ENCODE results near the gene DHRSX. TPM values are rescaled to one million over a fixed set of nuclear protein-coding genes. Genes with fewer than 3 reads are reported as not detected.
"Not testable (repeated sequence)": the region's sequence is repeated elsewhere in the genome, so short reads cannot be mapped to it uniquely, and the experiment has no call there.

DHRSX gene
- total RNA-seq, 1 donor from 2014 or later = 30.4 TPM

DNA sequence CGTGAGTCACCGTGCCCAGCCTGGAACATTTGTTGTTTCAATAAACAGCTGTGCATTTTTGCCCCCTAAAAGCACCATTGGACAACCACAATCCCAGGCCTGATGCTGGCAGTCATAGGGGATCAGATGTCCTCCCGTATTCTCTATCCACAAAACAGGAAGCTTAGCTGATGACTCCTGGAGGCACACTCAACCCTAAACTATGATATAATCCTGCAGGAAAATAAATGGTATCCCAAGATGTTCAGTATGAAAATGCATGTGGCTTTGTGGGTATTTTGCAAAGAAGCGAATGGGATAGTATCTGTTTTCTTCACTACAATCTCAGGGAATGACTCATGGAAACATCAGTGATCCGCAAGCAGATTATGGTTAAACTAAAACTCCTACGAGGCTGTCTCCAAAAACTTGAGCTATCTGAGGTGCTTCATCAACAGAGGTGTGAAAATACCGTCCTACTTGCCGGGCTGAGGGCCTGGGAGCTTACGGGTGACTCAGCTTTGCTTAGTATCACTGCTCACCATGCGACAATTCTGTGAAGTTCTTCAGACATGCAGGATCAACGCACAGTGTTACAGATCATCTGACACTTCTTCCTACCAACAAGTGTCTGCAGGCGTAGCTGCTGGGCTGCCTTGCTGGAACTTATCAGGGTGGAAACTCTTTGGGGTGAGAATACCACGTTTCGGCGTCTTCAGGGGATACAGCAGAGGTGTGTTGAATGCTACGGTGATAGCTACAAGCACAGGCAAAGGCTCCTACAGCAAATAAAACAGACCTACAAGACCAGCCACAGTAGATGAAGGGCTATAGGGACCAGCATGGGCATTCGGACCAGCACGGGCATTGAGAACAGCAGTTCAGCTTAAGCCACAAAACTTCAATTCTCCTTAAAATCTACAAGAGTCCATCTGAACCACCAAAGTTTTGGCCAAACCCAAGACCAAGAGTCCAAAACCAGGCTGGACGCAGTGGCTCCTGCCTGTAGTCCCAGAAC is 148.5 kb downstream of the DHRSX start:
- H3K4me2 ChIP-seq (ENCODE audit: low read length) = peak overlapping the region; percentile 67
- Mint-ChIP-seq H3K4me1 (ENCODE audit: low read depth, unreplicated experiment) (peaks cover 17% of the 10 kb centered on the region), H3K27me3 (ENCODE audit: low read depth, unreplicated experiment) (no peaks in the 10 kb centered on the region), H3K27ac (ENCODE audit: unreplicated experiment) (peak overlapping the region; percentile 54), H3K36me3 (ENCODE audit: low read depth, unreplicated experiment) (peaks cover 9% of the 10 kb centered on the region), H3K9me3 (ENCODE audit: unreplicated experiment) (no peaks in the 10 kb centered on the region), H3K4me3 (ENCODE audit: unreplicated experiment) (peak overlapping the region; percentile 54)
- no peaks in the 10 kb centered on the region for H3K9me3 ChIP-seq (ENCODE audit: insufficient read depth, low read depth, low read length)
- no peaks in the 10 kb centered on the region for H3K36me3 ChIP-seq (ENCODE audit: insufficient read depth, low read length)
- no peak for TF ChIP-seq EZH2 (IDR thresholded peaks at IDR 0.05; ENCODE audit: insufficient read depth, low read length)
- TF ChIP-seq, protein P1, sequence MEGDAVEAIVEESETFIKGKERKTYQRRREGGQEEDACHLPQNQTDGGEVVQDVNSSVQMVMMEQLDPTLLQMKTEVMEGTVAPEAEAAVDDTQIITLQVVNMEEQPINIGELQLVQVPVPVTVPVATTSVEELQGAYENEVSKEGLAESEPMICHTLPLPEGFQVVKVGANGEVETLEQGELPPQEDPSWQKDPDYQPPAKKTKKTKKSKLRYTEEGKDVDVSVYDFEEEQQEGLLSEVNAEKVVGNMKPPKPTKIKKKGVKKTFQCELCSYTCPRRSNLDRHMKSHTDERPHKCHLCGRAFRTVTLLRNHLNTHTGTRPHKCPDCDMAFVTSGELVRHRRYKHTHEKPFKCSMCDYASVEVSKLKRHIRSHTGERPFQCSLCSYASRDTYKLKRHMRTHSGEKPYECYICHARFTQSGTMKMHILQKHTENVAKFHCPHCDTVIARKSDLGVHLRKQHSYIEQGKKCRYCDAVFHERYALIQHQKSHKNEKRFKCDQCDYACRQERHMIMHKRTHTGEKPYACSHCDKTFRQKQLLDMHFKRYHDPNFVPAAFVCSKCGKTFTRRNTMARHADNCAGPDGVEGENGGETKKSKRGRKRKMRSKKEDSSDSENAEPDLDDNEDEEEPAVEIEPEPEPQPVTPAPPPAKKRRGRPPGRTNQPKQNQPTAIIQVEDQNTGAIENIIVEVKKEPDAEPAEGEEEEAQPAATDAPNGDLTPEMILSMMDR (IDR thresholded peaks at IDR 0.05; ENCODE audit: insufficient read depth, low read depth, low read length) = no peak
- peaks cover 17% of the 10 kb centered on the region for H3K4me1 ChIP-seq (ENCODE audit: insufficient read depth, low read length)
- peaks cover 4% of the 10 kb centered on the region for H4K20me1 ChIP-seq (ENCODE audit: insufficient read depth, low read length)
- no peaks in the 10 kb centered on the region for H3K79me2 ChIP-seq (ENCODE audit: insufficient read depth, low read length)
- no peaks in the 10 kb centered on the region for H3K27me3 ChIP-seq (ENCODE audit: insufficient read depth, low read length)
- no peak overlapping the region for H2AFZ ChIP-seq (ENCODE audit: low read depth, low read length)
- H3K9ac ChIP-seq (ENCODE audit: low read length) = peak overlapping the region; percentile 75
- peak; percentile 99 for DNase-seq (ENCODE audit: low read depth)
- no peak overlapping the region for H3K4me3 ChIP-seq (ENCODE audit: insufficient read depth, low read depth, low read length)
- FAIRE-seq = peak; percentile 99
- peak overlapping the region; percentile 94 for H3K27ac ChIP-seq (ENCODE audit: low read depth, low read length)

DNA sequence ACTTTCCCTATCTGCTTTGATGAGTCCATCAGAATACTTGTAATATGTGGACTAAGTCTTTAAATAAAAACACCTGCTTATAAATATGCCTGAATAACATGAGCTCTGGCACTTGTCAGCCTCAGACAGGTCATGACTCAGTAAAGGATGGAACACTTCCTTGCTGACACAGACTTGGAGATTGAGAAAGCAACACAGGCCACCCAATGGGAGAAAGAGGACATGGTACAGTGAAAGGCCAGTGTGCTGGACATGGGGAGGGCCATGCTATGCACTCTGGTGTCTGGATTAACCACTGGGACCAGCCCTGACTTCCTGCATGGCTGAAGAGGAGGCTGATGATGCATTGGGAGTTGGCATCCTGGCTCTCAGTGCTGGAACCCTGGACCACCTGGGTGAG is 149.5 kb downstream of the DHRSX start:
- H3K9me3 Mint-ChIP-seq (ENCODE audit: unreplicated experiment) = no peaks in the 10 kb centered on the region
- TF ChIP-seq, protein P1 (IDR thresholded peaks at IDR 0.05; ENCODE audit: insufficient read depth, low read depth, low read length) = no peak
- no peak for TF ChIP-seq EZH2 (IDR thresholded peaks at IDR 0.05; ENCODE audit: insufficient read depth, low read length)
- no peak overlapping the region for H3K4me3 ChIP-seq (ENCODE audit: insufficient read depth, low read depth, low read length)
- H3K4me1 Mint-ChIP-seq (ENCODE audit: low read depth, unreplicated experiment) = peaks cover 17% of the 10 kb centered on the region
- DNase-seq (ENCODE audit: low read depth) (peak; percentile 70), FAIRE-seq (peak; percentile 5)
- no peaks in the 10 kb centered on the region for H3K27me3 Mint-ChIP-seq (ENCODE audit: low read depth, unreplicated experiment)
- H3K36me3 Mint-ChIP-seq (ENCODE audit: low read depth, unreplicated experiment) = peaks cover 8% of the 10 kb centered on the region
- peak overlapping the region; percentile 94 for H3K27ac ChIP-seq (ENCODE audit: low read depth, low read length)
- peaks cover 4% of the 10 kb centered on the region for H4K20me1 ChIP-seq (ENCODE audit: insufficient read depth, low read length)
- H3K27me3 ChIP-seq (ENCODE audit: insufficient read depth, low read length) = no peaks in the 10 kb centered on the region
- H3K4me3 Mint-ChIP-seq (ENCODE audit: unreplicated experiment) = no peak overlapping the region
- peak overlapping the region; percentile 54 for H3K27ac Mint-ChIP-seq (ENCODE audit: unreplicated experiment)
- no peak overlapping the region for H2AFZ ChIP-seq (ENCODE audit: low read depth, low read length)
- H3K4me1 ChIP-seq (ENCODE audit: insufficient read depth, low read length) = peaks cover 17% of the 10 kb centered on the region
- H3K4me2 ChIP-seq (ENCODE audit: low read length) = peak overlapping the region; percentile 67
- H3K9me3 ChIP-seq (ENCODE audit: insufficient read depth, low read depth, low read length) = no peaks in the 10 kb centered on the region
- no peaks in the 10 kb centered on the region for H3K79me2 ChIP-seq (ENCODE audit: insufficient read depth, low read length)
- H3K9ac ChIP-seq (ENCODE audit: low read length) = peak overlapping the region; percentile 75
- no peaks in the 10 kb centered on the region for H3K36me3 ChIP-seq (ENCODE audit: insufficient read depth, low read length)

DNA sequence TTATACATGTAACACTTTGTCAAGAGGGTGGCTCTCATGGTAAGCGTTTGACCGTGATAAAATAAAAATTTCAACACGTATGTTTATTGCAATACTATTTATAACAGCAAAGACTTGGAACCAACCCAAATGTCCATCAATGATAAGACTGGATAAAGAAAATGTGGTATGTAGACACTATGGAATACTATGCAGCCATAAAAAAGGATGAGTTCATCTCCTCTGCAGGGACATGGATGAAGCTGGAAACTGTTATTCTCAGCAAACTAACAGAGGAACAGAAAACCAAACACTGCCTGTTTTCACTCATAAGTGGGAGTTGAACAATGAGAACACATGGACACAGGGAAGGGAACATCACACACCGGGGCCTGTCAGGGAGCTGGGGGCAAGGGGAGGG is 150.1 kb downstream of the DHRSX start:
- H2AFZ ChIP-seq (ENCODE audit: low read depth, low read length); H3K9ac ChIP-seq (ENCODE audit: low read length); H3K27me3 ChIP-seq (ENCODE audit: insufficient read depth, low read length); H3K27ac ChIP-seq (ENCODE audit: low read depth, low read length); H3K4me3 ChIP-seq (ENCODE audit: insufficient read depth, low read depth, low read length); H3K36me3 Mint-ChIP-seq (ENCODE audit: low read depth, unreplicated experiment); DNase-seq (ENCODE audit: low read depth); H3K9me3 Mint-ChIP-seq (ENCODE audit: unreplicated experiment); H3K27ac Mint-ChIP-seq (ENCODE audit: unreplicated experiment); H3K9me3 ChIP-seq (ENCODE audit: insufficient read depth, low read depth, low read length); H4K20me1 ChIP-seq (ENCODE audit: insufficient read depth, low read length); H3K4me3 Mint-ChIP-seq (ENCODE audit: unreplicated experiment); H3K36me3 ChIP-seq (ENCODE audit: insufficient read depth, low read length); H3K27me3 Mint-ChIP-seq (ENCODE audit: low read depth, unreplicated experiment); FAIRE-seq; H3K79me2 ChIP-seq (ENCODE audit: insufficient read depth, low read length): not testable (repeated sequence)
- Histone ChIP-seq H3K4me2 (ENCODE audit: low read length) (peak overlapping the region; percentile 67), H3K4me1 (ENCODE audit: insufficient read depth, low read length) (peaks cover 17% of the 10 kb centered on the region)
- peaks cover 17% of the 10 kb centered on the region for H3K4me1 Mint-ChIP-seq (ENCODE audit: low read depth, unreplicated experiment)

DNA sequence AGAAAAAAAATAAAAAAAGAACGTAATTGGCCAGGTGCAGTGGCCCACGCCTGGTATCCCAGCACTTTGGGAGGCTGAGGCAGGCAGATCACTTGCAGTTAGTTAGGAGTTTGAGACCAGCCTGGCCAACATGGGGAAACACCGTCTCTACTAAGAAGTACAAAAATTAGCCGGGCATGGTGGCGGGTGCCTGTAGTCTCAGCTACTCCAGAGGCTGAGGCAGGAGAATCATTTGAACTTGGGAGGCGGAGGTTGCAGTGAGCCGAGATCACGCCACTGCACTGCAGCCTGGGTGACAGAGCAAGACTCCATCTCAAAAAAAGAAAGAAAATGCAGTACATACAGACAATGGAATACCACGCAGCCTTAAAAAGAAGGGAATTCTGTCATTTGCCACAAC is 150.7 kb downstream of the DHRSX start:
- not testable (repeated sequence) for DNase-seq (ENCODE audit: low read depth); H3K27ac ChIP-seq (ENCODE audit: low read depth, low read length); H3K79me2 ChIP-seq (ENCODE audit: insufficient read depth, low read length); H3K36me3 ChIP-seq (ENCODE audit: insufficient read depth, low read length); H3K4me3 Mint-ChIP-seq (ENCODE audit: unreplicated experiment); H2AFZ ChIP-seq (ENCODE audit: low read depth, low read length); H3K27ac Mint-ChIP-seq (ENCODE audit: unreplicated experiment); H3K9me3 ChIP-seq (ENCODE audit: insufficient read depth, low read depth, low read length); H3K4me2 ChIP-seq (ENCODE audit: low read length); H3K4me3 ChIP-seq (ENCODE audit: insufficient read depth, low read depth, low read length); H3K9ac ChIP-seq (ENCODE audit: low read length); FAIRE-seq; H3K27me3 ChIP-seq (ENCODE audit: insufficient read depth, low read length); H3K9me3 Mint-ChIP-seq (ENCODE audit: unreplicated experiment); H4K20me1 ChIP-seq (ENCODE audit: insufficient read depth, low read length); H3K27me3 Mint-ChIP-seq (ENCODE audit: low read depth, unreplicated experiment)
- peaks cover 17% of the 10 kb centered on the region for H3K4me1 ChIP-seq (ENCODE audit: insufficient read depth, low read length)
- Mint-ChIP-seq H3K36me3 (ENCODE audit: low read depth, unreplicated experiment) (peaks cover 12% of the 10 kb centered on the region), H3K4me1 (ENCODE audit: low read depth, unreplicated experiment) (peaks cover 17% of the 10 kb centered on the region)
